IMR-90 (cell line): ENCODE data around the gene DEPDC5. TPM values are rescaled to one million over a fixed set of nuclear protein-coding genes. Genes with fewer than 3 reads are reported as not detected.
A peak's percentile ranks its signal among the peaks of the same experiment; 100 is the strongest.

Experiments used
- ATAC-seq: fragments of 200-7000 bp; cut with Tn5 transposase; 2 replicates; pipeline ENCODE4 v1.9.1; 2020; ENCODE audit warnings: low read depth, mild to moderate bottlenecking, moderate library complexity
- BruUV-seq: library from RNA; stranded (reverse); fragments of 400-500 nt; replicated peaks from 2 replicates; lab custom pipeline; 2021; lab: Mats Ljungman, UMichigan
- CTCF ChIA-PET: fragments of 300-600 bp; formaldehyde crosslinking; extraction: SDS; loops from one replicate; lab custom pipeline; 2021; ENCODE audit warnings: antibody characterized with exemption; lab: Yijun Ruan, JAX
- POLR2A ChIA-PET: fragments of 300-600 bp; sonication (Branson Sonifier 250); formaldehyde crosslinking; loops from one replicate; lab custom pipeline; 2022; ENCODE audit warnings: antibody characterized with exemption; ENCODE audit not compliant: unreplicated experiment; lab: Charles Lee
- DNase-seq: peaks from one replicate; pipeline ENCODE4 v3.0.0; 2013
- H2AFZ ChIP-seq: replicated peaks from 2 replicates; pipeline ENCODE3; 2013; ENCODE audit warnings: low read length, mild to moderate bottlenecking; ENCODE audit not compliant: poor library complexity
- H2AK5ac ChIP-seq: 2 replicates; pipeline ENCODE4 v1.6.1; 2013; ENCODE audit warnings: low read depth, low read length, inconsistent platforms
- H2AK9ac ChIP-seq: replicated peaks from 2 replicates; pipeline ENCODE3; 2013; ENCODE audit warnings: mild to moderate bottlenecking, low read depth, low read length, moderate library complexity; ENCODE audit not compliant: poor library complexity
- H2BK120ac ChIP-seq: 2 replicates; pipeline ENCODE4 v1.6.1; 2013; ENCODE audit warnings: low read depth, low read length, inconsistent platforms
- H2BK15ac ChIP-seq: 3 replicates; pipeline ENCODE4 v1.6.1; 2013; ENCODE audit warnings: low read depth, low read length, inconsistent platforms
- H2BK20ac ChIP-seq: 2 replicates; pipeline ENCODE4 v1.6.1; 2013; ENCODE audit warnings: low read depth, mild to moderate bottlenecking, inconsistent platforms, low read length, moderate library complexity
- H2BK5ac ChIP-seq: 2 replicates; pipeline ENCODE4 v1.6.1; 2013; ENCODE audit warnings: mild to moderate bottlenecking, low read depth, low read length, inconsistent platforms; ENCODE audit not compliant: poor library complexity, severe bottlenecking
- H3K14ac ChIP-seq: replicated peaks from 2 replicates; pipeline ENCODE4 v1.6.1; 2013; ENCODE audit warnings: low read depth, low read length, inconsistent platforms
- H3K18ac ChIP-seq: 2 replicates; pipeline ENCODE4 v1.6.1; 2013; ENCODE audit warnings: low read depth, low read length, control low read depth
- H3K23ac ChIP-seq: 2 replicates; pipeline ENCODE4 v1.6.1; 2013; ENCODE audit warnings: low read depth, low read length, inconsistent platforms
- H3K27ac ChIP-seq: 2 replicates; pipeline ENCODE4 v1.5.1; 2013; ENCODE audit warnings: mild to moderate bottlenecking, control low read depth, low read length; ENCODE audit not compliant: insufficient read depth
- H3K27me3 ChIP-seq: 2 replicates; pipeline ENCODE4 v1.6.1; 2013; ENCODE audit warnings: low read length; ENCODE audit not compliant: control insufficient read depth, insufficient read depth
- H3K36me3 ChIP-seq: 2 replicates; pipeline ENCODE4 v1.6.1; 2013; ENCODE audit warnings: low read length, mixed read lengths; ENCODE audit not compliant: control insufficient read depth, insufficient read depth
- H3K4ac ChIP-seq: 2 replicates; pipeline ENCODE4 v1.6.1; 2013; ENCODE audit warnings: low read depth, low read length, inconsistent platforms
- H3K4me1 ChIP-seq: 2 replicates; pipeline ENCODE4 v1.6.1; 2013; ENCODE audit warnings: low read length, mixed read lengths; ENCODE audit not compliant: control insufficient read depth, insufficient read depth
- H3K4me2 ChIP-seq: 2 replicates; pipeline ENCODE4 v1.6.1; 2013; ENCODE audit warnings: low read depth, mild to moderate bottlenecking, control low read depth, low read length, moderate library complexity
- H3K4me3 ChIP-seq: 2 replicates; pipeline ENCODE4 v1.5.1; 2013; ENCODE audit warnings: low read depth, mild to moderate bottlenecking, control low read depth, low read length, moderate library complexity; ENCODE audit not compliant: insufficient read depth
- H3K56ac ChIP-seq: 2 replicates; pipeline ENCODE4 v1.6.1; 2013; ENCODE audit warnings: low read length, inconsistent platforms; ENCODE audit not compliant: insufficient read depth; ENCODE audit errors: extremely low read depth
- H3K79me1 ChIP-seq, 2 experiments: 2 replicates each; pipeline ENCODE4 v1.6.1; 2013; ENCODE audit warnings: low read length in 2 of 2, inconsistent platforms in 1 of 2, low read depth in 1 of 2
- H3K9ac ChIP-seq: 2 replicates; pipeline ENCODE4 v1.6.1; 2013; ENCODE audit warnings: low read depth, low read length, control low read depth
- H3K9me1 ChIP-seq: 2 replicates; pipeline ENCODE4 v1.6.1; 2013; ENCODE audit warnings: low read length, inconsistent platforms; ENCODE audit not compliant: insufficient read depth
- H3K9me3 ChIP-seq: 2 replicates; pipeline ENCODE4 v1.6.1; 2013; ENCODE audit warnings: low read length; ENCODE audit not compliant: control insufficient read depth, insufficient read depth
- H4K20me1 ChIP-seq: 2 replicates; pipeline ENCODE4 v1.6.1; 2013; ENCODE audit warnings: low read length, inconsistent platforms; ENCODE audit not compliant: insufficient read depth
- H4K5ac ChIP-seq: 2 replicates; pipeline ENCODE4 v1.6.1; 2013; ENCODE audit warnings: mild to moderate bottlenecking, low read depth, low read length, control low read depth
- H4K8ac ChIP-seq, 2 experiments: 2 replicates each; pipeline ENCODE4 v1.6.1; 2013; ENCODE audit warnings: low read depth in 2 of 2, low read length in 2 of 2, control low read depth in 1 of 2, inconsistent platforms in 1 of 2
- H4K91ac ChIP-seq: 2 replicates; pipeline ENCODE4 v1.6.1; 2013; ENCODE audit warnings: low read depth, low read length, inconsistent platforms; ENCODE audit not compliant: insufficient read depth
- CEBPB ChIP-seq: IDR thresholded peaks from 2 replicates; pipeline ENCODE4 v1.6.1; 2012; ENCODE audit warnings: low read depth, low read length, improper control_type of control experiment
- CHD1 ChIP-seq: IDR thresholded peaks from 2 replicates; pipeline ENCODE4 v1.6.1; 2012; ENCODE audit warnings: low read depth, low read length, improper control_type of control experiment
- MAFK ChIP-seq: IDR thresholded peaks from 2 replicates; pipeline ENCODE4 v1.6.1; 2012; ENCODE audit warnings: low read depth, low read length, improper control_type of control experiment
- MAZ ChIP-seq: IDR thresholded peaks from 2 replicates; pipeline ENCODE4 v1.6.1; 2012; ENCODE audit warnings: low read depth, mild to moderate bottlenecking, low read length, improper control_type of control experiment, moderate library complexity, borderline replicate concordance
- POLR2A ChIP-seq: IDR thresholded peaks from 2 replicates; pipeline ENCODE4 v1.6.1; 2012; ENCODE audit warnings: mild to moderate bottlenecking, low read depth, low read length
- RCOR1 ChIP-seq: IDR thresholded peaks from 2 replicates; pipeline ENCODE4 v1.6.1; 2012; ENCODE audit warnings: mild to moderate bottlenecking, low read length, improper control_type of control experiment; ENCODE audit not compliant: insufficient replicate concordance
- RFX5 ChIP-seq: IDR thresholded peaks from 2 replicates; pipeline ENCODE4 v1.8.0; 2012; ENCODE audit warnings: low read depth, mild to moderate bottlenecking, low read length, moderate library complexity
- SMC3 ChIP-seq: fragments of 150-350 bp; IDR thresholded peaks from 2 replicates; pipeline ENCODE4 v1.6.1; 2016; ENCODE audit warnings: low read depth, mild to moderate bottlenecking, antibody characterized with exemption, low read length, moderate library complexity
- WGBS, 2 experiments: methylation state at CpG; one replicate each; pipeline versions ENCODE4 v1.1.5 to v1.1.7; 2013; ENCODE audit warnings: missing lambda C conversion rate in 2 of 2; ENCODE audit not compliant: insufficient read length in 1 of 2; ENCODE audit errors: extremely low coverage in 2 of 2; 5-methylcytosine and 5-hydroxymethylcytosine counted together
- dilution Hi-C: fragments of 300-500 bp; cut with HindIII; formaldehyde crosslinking; loops from one replicate; pipeline ENCODE4 v1.14.3; 2018; ENCODE audit warnings: low sequenced_read_pairs; ENCODE audit not compliant: unreplicated experiment
- in situ Hi-C: fragments of 300-500 bp; cut with MboI; formaldehyde crosslinking; loops from 3 replicates; pipeline ENCODE4 v1.14.3; 2019; ENCODE audit warnings: low sequenced_read_pairs, inconsistent platforms, mixed read lengths
- intact Hi-C: fragments of 100-400 bp; cut with micrococcal nuclease; formaldehyde crosslinking; loops from 2 replicates; pipeline ENCODE4 v1.10.0; 2022
- polyA plus RNA-seq, 3 experiments: library from polyadenylated mRNA; depleted of rRNA; stranded (reverse); fragments of >200 nt; gene quantifications; 2 replicates each; pipeline ENCODE4 v1.2.3, GENCODE V29; 2012; ENCODE audit warnings: low replicate concordance in 1 of 3
- total RNA-seq: library from RNA; depleted of rRNA; stranded (reverse); fragments of >200 nt; gene quantifications from 2 replicates; pipeline ENCODE4 v1.2.3, GENCODE V29; 2012
- TF ChIP-seq, protein P1 (sequence below): conservative IDR thresholded peaks from 2 replicates; pipeline ENCODE4 v1.5.1; 2012; ENCODE audit warnings: mild to moderate bottlenecking, low read depth, low read length, improper control_type of control experiment
- TF ChIP-seq, protein P2 (sequence below): fragments of 150-350 bp; IDR thresholded peaks from 2 replicates; pipeline ENCODE4 v1.6.1; 2017; ENCODE audit warnings: mild to moderate bottlenecking, antibody characterized with exemption, low read length, low read depth

The DEPDC5 gene
- total and polyA plus RNA-seq, 2 of the 4 experiments (the other 2 are of a cell fraction) = 6.6 to 12.9 TPM

DNA sequence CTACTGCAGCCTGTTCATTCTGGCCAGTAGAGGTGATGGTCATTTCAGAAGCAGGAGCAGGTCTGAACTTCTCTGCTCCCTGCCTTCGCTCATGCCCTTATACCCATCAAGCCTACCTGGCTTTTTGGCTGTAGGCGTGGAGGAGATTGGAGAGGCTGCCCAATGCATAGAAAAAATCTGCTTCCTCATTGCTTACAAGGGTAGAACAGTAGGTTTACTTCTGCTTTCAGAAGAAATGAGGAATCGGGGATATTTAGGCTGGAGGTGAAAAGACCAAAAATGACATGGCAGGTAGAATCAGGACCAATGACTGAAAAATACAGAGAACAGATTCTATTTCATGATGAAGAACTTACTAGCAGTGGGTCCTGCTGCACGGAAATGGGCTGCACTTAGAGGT, 117.7 kb downstream of the DEPDC5 start:
- no peak overlapping the region for H2BK120ac ChIP-seq
- ATAC-seq = no peak
- no TSS peak for BruUV-seq
- H3K14ac ChIP-seq = 0 out of 2 replicates have a peak overlapping the region, but pooled peaks have one; percentile 49
- H3K4me2 ChIP-seq = no peak overlapping the region
- H3K18ac ChIP-seq = no peak overlapping the region
- no peak overlapping the region for H2AFZ ChIP-seq
- H3K4me1 ChIP-seq = peaks cover 7% of the 10 kb centered on the region
- H3K27me3 ChIP-seq = no peaks in the 10 kb centered on the region
- no peak overlapping the region for H3K27ac ChIP-seq
- peaks cover 0 to 15% of the 10 kb centered on the region in 2 experiments; a peak in 1 of 4 replicates for H3K79me1 ChIP-seq
- no peak overlapping the region for H4K5ac ChIP-seq
- intact Hi-C loops (no loop called here), in situ Hi-C loops (no loop called here), dilution Hi-C loops (no loop called here)
- WGBS, 2 experiments = 100% methylated on average over 1 of the region's 4 CpGs; no CpG with 5 or more reads in 1 of the 2 experiments
- no peak overlapping the region for H2BK20ac ChIP-seq
- H3K9ac ChIP-seq = no peak overlapping the region
- ChIA-PET CTCF (interaction anchor here (0.7 to 1.3 kb wide), 3 partner anchors 11 to 84 kb away, joined by 3 to 7 read pairs (median 3); no protein-coding TSS in a partner anchor), POLR2A (no interaction called here)
- H2BK15ac ChIP-seq = no peak overlapping the region
- peaks cover 31% of the 10 kb centered on the region for H3K36me3 ChIP-seq
- H3K9me3 ChIP-seq = no peaks in the 10 kb centered on the region
- no peak overlapping the region for H4K91ac ChIP-seq
- no peak overlapping the region for H2BK5ac ChIP-seq
- no peak overlapping the region for H3K56ac ChIP-seq
- DNase-seq = no peak
- no peak overlapping the region for H3K4me3 ChIP-seq
- H3K9me1 ChIP-seq = peaks cover 30% of the 10 kb centered on the region
- no peak overlapping the region for H4K8ac ChIP-seq
- TF ChIP-seq, protein P1, sequence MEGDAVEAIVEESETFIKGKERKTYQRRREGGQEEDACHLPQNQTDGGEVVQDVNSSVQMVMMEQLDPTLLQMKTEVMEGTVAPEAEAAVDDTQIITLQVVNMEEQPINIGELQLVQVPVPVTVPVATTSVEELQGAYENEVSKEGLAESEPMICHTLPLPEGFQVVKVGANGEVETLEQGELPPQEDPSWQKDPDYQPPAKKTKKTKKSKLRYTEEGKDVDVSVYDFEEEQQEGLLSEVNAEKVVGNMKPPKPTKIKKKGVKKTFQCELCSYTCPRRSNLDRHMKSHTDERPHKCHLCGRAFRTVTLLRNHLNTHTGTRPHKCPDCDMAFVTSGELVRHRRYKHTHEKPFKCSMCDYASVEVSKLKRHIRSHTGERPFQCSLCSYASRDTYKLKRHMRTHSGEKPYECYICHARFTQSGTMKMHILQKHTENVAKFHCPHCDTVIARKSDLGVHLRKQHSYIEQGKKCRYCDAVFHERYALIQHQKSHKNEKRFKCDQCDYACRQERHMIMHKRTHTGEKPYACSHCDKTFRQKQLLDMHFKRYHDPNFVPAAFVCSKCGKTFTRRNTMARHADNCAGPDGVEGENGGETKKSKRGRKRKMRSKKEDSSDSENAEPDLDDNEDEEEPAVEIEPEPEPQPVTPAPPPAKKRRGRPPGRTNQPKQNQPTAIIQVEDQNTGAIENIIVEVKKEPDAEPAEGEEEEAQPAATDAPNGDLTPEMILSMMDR = no peak
- TF ChIP-seq RCOR1 (no peak), CEBPB (no peak), MAFK (no peak), MAZ (no peak), RFX5 (no peak), SMC3 (no peak), CHD1 (no peak), POLR2A (no peak)
- TF ChIP-seq, protein P2, sequence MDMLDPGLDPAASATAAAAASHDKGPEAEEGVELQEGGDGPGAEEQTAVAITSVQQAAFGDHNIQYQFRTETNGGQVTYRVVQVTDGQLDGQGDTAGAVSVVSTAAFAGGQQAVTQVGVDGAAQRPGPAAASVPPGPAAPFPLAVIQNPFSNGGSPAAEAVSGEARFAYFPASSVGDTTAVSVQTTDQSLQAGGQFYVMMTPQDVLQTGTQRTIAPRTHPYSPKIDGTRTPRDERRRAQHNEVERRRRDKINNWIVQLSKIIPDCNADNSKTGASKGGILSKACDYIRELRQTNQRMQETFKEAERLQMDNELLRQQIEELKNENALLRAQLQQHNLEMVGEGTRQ = no peak
- peak overlapping the region; percentile 47; the same call in 1 of the 2 replicates for H2AK5ac ChIP-seq
- H4K20me1 ChIP-seq = peaks cover 13% of the 10 kb centered on the region; the same call in 1 of the 2 replicates
- H2AK9ac ChIP-seq = no peak overlapping the region
- H3K4ac ChIP-seq = no peak overlapping the region
- 0 out of 2 replicates have a peak overlapping the region, but pooled peaks have one; percentile 12 for H3K23ac ChIP-seq
